IPS-11a (cell line): ENCODE data around the gene WSCD2.
"Not testable (repeated sequence)": the region's sequence is repeated elsewhere in the genome, so short reads cannot be mapped to it uniquely, and the experiment has no call there.

ENCODE experiments used
- H3K4me3 ChIP-seq: one replicate; pipeline ENCODE4 v1.5.1; 2013; ENCODE audit warnings: low read depth, low read length, control low read depth

Gene WSCD2

DNA sequence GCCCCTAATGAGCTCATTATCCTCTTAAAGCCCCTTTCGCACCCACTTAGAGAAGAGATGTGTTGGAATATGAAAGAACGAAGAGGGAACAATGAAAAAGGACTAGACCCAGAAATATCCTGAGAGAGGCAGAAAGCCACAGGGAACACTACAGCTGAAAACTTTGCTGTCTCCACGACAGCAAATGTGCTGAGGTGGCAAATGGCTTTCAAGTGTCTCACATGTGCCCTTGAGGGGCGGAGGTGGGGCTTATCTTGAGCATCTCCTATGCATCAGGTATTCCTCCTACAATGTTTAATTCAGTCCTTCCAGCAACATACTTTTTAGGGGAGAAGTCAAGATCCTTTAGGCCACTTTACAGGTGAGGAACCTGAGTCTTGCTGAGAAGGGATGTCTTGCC is 62.9 kb downstream of the WSCD2 start:
- no peak overlapping the region for H3K4me3 ChIP-seq

DNA sequence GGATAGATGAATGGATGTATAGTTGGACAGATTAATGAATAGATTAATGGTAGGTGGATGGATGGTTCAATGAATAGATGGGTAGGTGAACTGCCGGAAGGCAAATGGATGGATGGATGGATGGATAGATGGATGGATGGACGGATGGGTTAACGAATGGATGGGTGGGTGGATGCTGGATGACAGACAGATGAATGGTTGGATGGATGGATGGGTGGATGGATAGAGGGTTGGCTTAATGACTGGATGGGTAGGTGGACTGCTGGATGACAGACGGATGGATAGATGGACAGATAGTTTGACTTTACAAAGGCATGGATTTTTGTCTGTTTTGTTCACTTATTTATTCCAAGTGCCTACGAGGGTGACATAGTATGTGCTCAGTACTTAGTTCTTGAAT is 64.4 kb downstream of the WSCD2 start:
- no peak overlapping the region for H3K4me3 ChIP-seq

DNA sequence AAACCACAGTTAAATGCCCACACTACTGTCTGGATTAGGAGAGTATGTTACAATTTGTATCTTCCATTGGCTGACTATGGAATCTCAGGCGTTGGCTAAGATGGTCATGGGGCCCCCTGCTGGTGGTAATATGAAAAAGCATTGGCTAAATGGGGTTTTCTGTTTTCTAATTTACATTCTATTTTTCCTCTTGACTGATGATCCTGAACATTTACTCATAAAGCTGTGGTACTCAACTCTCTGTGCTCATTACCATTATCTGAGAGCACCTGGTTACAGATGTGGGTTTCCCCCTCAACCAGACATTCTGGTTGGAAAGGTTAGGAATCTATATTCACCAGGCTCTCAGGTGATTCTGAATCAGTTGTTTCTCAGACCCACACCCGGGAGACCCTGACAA is 64.8 kb downstream of the WSCD2 start:
- H3K4me3 ChIP-seq = no peak overlapping the region

DNA sequence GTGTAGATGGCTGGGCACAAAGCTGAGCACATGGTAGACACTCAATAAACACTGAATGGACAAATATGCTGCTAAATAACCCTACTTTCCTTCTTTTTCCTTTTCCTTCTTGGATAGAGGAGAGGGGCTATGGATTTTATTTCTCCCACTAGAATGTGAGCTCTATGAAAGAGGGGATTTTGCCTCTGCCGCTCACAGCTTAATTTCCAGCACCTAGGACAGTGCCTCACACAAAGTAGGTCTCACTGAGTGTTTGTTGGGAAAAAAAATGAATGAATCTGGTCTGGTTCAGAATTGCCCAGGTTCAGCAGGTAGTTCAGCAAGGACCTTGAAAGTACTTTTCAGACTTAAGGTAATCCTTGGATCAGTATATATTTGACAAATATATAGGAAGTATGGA is 65.5 kb downstream of the WSCD2 start:
- no peak overlapping the region for H3K4me3 ChIP-seq

DNA sequence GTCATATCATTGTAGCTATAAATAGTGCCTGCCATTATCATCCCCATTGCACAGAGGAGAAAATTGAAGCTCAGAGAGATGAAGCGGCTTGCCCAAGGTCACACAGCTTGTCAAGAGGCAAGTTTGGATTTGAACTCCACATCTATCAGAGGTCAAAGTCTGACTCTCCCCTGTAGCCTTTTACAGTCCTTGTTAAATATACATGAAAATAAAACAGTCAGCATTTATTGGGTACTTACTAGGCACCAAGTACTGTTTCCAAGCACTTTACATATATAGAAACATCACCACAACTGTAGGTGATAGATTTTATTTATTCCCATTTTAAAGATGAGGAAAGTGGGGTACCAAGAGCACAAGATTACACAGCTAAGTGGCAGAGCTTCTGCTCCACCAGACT is 67.2 kb downstream of the WSCD2 start:
- H3K4me3 ChIP-seq = no peak overlapping the region

DNA sequence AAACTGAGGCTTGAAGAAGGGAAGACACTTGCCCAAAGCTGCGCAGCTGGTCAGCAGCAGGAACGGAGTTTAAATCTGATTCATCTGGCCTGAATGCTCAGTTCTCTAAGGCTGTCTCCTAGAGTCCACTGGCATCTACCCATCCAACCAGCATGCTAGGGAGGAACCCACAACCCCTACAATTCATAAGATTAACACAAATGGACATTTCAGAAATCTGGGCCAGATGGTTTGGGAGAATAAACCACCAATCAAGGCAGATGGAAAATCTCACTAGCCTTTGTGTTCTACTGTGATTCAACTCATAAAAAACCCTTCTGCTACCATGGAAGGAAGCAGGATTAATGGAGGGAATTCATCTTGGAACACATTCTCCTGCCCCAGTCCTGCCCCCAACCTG is 67.8 kb downstream of the WSCD2 start:
- H3K4me3 ChIP-seq = no peak overlapping the region

DNA sequence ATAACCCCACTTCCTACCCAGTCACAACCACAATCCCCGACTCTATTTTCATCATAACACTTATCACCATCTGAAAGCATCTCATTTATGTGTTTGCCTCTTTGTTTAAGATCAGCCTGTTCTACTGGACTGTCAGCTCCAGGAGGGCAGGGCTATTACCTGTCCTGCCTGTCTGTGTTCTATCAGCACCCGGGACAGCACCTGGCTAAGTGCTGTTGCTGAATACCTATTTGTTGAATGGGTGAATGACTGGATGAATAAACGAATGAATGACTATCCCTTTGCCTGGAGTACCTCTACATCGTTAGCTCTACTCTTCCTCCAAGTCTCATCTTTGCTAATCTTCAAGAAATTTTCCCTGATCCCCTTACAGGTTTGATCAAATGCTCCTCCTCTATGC is 69.0 kb downstream of the WSCD2 start:
- H3K4me3 ChIP-seq = no peak overlapping the region

DNA sequence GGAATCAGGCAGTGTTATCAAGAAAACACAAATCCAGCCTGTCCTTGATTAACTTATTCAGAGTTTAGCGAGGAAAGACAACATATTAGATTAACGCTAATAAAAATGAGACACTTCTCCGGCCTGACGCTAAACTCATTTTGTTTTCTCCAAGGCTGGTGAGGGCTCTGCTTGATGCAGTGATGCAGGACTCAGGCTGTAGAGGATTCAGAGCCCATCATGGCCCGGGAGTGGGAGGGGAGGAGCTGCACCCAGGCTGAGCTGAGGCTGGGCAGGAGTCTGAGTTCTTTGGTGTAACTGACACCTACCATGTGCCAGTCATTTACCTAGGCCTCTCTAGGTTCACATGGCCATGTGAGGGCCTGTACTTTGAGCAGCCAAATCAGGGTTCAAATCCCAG is 70.0 kb downstream of the WSCD2 start:
- H3K4me3 ChIP-seq = no peak overlapping the region

DNA sequence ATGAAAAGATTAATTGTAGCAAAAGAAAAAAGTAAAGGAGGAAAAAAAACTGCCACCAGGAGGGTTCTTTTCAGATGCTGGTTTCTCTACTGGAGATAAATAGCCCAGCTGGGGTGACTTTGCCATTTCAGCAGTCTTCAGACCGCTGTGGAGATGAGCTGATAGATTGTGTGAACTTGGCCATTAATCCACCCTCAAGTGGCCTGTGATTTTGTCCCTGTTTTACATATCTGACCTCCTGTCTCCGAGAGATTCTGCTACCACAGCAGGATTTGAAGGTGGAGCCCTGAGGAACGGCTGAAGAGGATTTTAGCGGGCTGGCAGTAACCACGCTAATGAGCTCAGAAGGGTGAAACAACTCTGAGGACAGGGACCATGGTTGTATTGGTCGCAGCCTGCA is 72.7 kb downstream of the WSCD2 start:
- H3K4me3 ChIP-seq = no peak overlapping the region

DNA sequence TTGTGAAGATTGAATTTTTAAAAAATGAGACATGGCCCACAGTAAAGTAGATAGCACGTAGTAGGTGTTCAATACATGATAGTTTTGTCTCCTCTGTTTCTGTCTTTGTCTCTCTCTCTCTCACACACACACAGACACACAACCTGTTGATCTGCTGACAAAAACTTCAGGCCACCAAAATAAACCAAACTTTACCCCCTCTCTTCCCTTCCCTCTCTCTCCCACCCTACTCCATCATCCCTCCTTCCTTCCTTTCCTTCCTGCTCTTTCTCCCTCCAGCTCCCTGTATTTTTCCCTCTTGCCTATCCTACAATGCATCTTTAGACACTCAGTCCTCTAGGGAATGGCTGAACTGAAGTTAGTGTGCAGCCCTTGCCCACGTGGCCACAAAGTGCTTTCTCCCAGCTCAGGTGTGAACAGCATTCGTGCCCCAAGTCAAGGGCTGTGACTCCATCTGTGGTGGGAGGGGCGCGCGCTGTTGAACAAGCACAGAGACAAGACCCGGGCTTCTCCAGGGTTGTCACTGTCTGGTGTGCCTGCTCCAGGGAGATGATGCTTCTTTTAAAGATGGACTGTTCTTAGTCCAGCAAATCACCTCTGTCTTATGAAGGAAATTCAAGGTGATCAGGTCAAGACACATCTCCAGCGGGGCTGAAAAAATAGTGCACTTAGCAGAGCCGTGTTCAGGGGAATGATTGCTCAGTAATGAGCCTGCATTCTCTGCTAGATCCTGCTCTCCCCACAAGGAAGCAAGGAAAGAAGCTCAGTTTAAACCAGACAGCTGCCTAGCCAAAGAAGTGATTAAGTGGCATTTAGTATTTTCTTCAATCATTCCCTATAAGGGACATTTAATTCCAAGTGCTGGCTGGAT is 75.3 kb downstream of the WSCD2 start:
- H3K4me3 ChIP-seq = no peak overlapping the region

DNA sequence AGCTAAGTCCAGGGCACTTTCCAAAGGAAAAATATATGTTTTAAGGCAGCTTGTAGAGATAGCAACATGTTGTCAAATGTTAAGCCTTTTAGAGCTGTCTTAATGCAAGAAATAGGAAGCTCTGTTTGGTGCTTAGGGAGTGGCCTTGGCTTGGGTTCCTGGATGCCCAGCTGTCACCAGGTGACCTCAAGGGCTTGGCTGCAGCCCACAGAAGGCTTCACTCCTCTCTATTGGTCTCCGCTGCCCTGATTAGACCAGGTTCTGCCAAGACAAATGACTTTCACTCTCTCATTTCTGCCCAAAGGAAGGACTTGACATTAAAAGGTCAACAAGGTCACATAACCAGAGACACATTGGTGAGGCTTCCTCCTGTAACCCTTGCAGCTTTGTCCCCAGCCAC is 76.8 kb downstream of the WSCD2 start:
- no peak overlapping the region for H3K4me3 ChIP-seq

DNA sequence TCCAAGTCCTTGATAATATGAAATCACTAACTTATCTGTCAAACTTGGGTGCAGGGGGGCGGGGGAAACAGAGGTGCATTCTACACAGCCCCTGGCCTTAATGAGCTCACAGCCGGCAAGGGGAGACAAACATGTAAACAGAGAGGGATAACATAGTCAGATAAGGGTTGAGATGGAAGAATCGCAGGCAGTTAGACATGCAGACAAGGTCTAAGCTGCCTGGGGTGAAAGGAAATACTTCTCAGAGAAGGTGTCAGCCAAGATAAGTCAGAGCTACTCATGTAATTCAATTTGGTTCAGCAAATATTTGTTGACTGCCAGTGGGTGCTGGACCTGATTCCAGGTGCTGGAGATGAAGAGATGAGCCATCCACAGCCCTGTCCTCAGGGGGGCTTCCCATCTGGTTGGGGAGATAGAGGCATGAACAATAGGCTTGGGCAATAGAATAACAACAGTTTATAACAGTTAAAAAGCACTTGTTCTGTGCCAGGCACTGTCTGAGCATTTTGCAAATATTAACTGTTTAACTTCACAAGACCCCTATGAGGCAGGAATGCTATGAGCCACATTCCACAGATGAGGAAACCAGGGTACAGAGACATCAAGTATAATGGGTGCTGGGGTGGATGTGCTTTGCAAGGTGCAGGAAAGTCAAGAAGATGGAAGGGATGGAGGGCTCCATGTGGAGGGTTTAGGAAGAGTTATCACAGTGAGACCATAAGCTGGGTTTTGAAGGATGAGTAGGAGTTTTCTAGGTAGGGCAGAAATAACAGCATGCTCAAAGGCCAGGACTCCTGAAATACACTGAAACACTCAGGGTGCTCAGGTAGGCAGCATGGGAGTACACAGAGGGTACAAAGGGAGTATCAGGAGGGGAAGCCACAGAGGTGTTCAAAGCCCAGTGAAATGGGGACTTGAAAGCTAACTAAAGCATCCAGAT is 79.0 kb downstream of the WSCD2 start:
- no peak overlapping the region for H3K4me3 ChIP-seq

DNA sequence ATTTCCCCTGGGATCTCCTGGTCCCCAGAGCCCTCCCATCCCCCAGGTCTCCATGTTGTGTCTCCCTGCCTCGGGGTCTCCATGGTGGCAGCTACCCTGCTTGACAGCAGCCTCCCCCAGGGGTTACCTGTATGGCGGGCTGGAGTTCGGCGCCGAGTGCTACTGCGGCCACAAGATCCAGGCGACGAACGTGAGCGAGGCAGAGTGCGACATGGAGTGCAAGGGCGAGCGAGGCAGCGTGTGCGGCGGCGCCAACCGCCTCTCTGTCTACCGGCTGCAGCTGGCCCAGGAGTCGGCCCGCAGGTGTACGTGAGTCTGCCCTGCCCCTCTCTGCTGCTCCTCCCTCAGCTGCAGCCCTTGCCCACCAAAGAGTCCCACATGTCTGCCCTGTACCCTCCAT is 80.9 kb downstream of the WSCD2 start:
- no peak overlapping the region for H3K4me3 ChIP-seq

DNA sequence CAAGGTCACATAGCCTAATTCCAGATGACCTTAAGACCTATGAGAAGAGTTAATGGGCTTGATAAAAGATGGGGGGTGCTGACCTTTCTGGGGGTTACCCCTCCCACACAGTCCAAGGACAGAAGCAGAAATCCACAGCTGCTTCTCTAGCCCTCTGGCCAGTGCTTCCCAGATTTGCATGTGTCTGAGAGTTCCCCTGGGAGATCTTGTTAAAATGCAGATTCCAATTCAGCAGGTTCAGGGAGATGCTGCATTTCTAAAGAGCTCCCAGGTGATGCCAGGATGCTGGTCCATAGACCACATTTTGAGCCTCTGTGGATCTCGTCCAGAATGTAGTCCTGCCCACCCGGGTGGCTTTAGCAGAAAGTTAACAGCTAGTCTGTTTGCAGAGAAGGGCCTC is 82.1 kb downstream of the WSCD2 start:
- no peak overlapping the region for H3K4me3 ChIP-seq

DNA sequence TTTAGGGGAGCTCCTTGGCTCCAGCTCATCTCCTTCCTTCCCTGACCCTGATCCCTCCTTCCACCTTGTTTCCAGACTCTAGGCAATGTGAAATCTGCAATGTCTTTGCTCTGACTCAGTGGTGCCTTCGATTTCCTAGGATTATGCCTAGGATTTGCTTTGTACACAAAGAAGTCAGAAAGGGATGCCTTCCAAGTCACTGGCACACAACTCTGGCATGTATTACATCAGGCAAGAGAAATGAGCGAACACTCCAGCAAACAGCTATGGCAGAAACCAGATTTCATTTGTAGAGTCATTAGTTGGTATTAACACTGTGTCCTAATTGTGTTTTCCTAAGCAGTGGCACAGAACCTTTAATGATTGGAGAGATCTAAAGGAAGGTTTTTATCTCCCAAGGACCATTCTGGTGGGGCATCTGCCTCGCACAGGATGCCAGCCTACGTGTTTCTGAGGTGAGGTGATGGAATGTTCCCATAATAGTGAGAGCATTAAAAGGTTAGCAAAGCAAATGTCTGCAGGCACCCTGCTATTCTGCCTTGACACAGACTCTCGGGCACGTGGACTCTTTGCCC is 84.9 kb downstream of the WSCD2 start:
- H3K4me3 ChIP-seq = no peak overlapping the region

DNA sequence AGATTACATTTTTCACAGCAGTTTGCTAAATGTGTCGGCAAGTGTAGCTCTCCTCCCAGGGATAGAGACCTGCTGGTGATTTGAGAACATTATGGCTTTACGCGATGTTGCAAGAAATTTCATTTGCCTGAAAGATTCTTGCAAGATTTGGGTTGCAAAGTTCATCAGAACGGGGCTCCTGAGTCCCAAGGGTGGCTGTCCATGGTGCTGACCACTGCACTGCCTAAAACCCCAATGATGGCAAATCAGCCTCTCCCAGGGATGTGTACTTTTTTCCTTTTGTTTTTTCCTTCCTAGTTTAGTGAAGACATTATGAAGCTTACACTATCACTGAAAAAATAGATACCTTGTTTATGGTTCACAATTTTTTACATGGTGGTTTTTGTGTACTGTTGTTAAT is 85.4 kb downstream of the WSCD2 start:
- H3K4me3 ChIP-seq = no peak overlapping the region

DNA sequence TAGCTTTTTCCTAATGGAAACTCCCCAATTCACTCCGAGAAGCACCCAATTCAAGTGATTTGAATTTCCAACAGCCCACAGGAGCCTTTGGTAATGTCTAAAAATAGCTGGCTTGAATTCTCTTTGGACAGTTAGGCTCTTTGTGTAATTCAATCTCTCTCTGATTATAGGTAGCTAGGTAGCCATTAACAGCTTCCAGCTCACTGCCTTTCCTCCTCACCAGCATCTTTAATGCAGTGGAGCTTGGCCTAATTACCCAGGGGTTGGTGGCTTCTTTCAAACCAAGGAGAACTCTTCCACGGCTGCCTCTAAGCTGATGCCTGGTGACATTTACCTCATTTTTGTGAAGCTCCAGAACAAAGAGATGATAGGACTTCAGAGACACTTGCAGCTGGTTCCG is 86.4 kb downstream of the WSCD2 start:
- H3K4me3 ChIP-seq = no peak overlapping the region

DNA sequence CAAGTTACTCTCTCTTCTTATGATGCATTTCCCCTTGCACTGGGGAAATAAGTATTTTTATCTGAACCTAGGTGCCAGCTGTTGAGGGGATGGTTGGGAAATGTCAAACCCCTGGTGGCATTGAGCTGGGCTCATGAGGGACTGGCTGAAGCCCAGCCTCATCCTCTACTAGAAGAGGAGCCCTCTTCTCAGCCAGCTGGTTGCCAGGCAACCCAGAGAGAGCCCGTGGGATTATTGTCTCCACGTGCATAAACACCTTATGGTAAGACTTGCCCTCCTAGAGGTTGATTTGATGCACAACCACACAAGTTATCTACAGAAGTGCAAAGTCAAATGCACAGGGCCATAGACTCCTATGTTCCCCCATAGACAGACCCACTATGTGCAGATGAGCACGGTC is 89.8 kb downstream of the WSCD2 start:
- H3K4me3 ChIP-seq = no peak overlapping the region

DNA sequence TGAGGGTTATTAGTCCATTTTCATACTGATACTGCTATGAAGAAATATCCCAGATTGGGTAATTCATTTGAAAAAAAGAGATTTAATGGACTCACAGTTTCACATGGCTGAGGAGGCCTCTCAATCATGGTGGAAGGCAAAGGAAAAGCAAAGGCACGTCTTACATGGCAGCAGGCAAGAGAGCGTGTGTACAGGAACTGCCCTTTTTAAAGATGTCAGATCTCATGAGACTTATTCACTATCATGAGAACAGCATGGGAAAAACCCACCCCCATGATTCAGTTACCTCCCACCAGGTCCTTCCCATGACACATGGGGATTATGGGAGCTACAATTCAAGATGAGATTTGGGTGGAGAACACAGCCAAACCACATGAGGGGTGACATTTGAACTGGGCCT is 96.0 kb downstream of the WSCD2 start:
- not testable (repeated sequence) for H3K4me3 ChIP-seq

DNA sequence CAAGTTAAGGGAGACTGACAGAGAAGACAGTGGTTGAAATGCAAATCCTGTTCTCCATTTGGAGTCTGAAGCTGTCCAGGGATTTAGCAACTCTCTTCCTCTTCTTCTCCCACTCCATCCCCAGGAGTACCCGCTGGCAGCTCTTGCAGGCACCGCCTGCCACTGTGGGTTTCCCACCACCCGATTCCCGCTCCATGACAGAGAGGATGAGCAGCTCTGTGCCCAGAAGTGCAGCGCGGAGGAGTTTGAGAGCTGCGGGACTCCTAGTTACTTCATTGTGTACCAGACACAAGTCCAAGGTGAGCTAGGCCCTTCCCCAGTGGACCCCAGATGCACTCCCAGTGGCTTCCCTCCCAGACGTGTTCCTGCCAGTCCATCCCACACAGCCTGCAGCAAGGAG is 97.8 kb downstream of the WSCD2 start:
- H3K4me3 ChIP-seq = no peak overlapping the region

DNA sequence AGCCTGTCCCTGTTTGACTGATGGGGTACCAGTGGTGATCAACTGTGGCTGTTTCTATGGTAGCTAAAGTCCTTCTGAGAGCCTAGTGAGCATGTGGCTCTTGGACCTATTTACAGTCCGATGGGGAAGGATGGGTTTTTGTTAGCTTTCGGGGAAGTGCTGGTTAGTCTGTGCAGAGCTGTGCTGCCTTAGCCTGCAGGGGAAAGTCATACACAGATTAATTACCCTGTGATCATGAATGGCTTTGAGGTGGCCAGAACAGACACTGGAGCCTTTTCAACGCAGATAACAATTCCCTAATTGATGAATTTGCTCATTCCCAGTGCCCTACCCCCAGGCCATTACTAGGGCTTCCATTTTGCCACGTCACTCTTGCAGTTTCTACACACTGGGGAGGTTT is 99.7 kb downstream of the WSCD2 start:
- H3K4me3 ChIP-seq = no peak overlapping the region
